CD14-positive monocyte (primary cell): ENCODE results near the gene PPFIBP2. TPM values are rescaled to one million over a fixed set of nuclear protein-coding genes. Genes with fewer than 3 reads are reported as not detected.

Source experiments
- DNase-seq, 3 donors: peaks; one replicate each; pipeline ENCODE4 v3.0.0-alpha.2; 2011 to 2022
- H2AFZ ChIP-seq: 2 replicates; pipeline ENCODE4 v1.6.0; 2012; ENCODE audit warnings: mild to moderate bottlenecking, low read depth, low read length, inconsistent platforms; ENCODE audit not compliant: insufficient read depth, poor library complexity, severe bottlenecking
- H3K27ac ChIP-seq, 2 donors: 1 replicate in 1 of 2; 2 replicates in 1 of 2; pipeline ENCODE4 v1.5.1; 2012 to 2013; ENCODE audit warnings: low read length in 2 of 2, control low read depth in 1 of 2, inconsistent platforms in 1 of 2, low read depth in 1 of 2, mild to moderate bottlenecking in 1 of 2
- H3K27me3 ChIP-seq, 2 donors: one replicate each; pipeline versions ENCODE4 v1.6.0 to v1.6.1; 2011 to 2013; ENCODE audit warnings: low read length in 2 of 2; ENCODE audit not compliant: control insufficient read depth in 2 of 2, insufficient read depth in 2 of 2
- H3K36me3 ChIP-seq, 2 donors: replicated peaks in 1 of 2; 1 replicate in 1 of 2; 2 replicates in 1 of 2; pipeline versions ENCODE4 v1.5.1 to v1.6.1; 2012 to 2013; ENCODE audit warnings: low read length in 2 of 2, control low read depth in 1 of 2, inconsistent platforms in 1 of 2, mild to moderate bottlenecking in 1 of 2; ENCODE audit not compliant: insufficient read depth in 2 of 2, control insufficient read depth in 1 of 2
- H3K4me1 ChIP-seq, 2 donors: 1 replicate in 1 of 2; 2 replicates in 1 of 2; pipeline versions ENCODE4 v1.5.1 to v1.6.1; 2012 to 2013; ENCODE audit warnings: low read length in 2 of 2, control low read depth in 1 of 2, inconsistent platforms in 1 of 2, mild to moderate bottlenecking in 1 of 2, moderate library complexity in 1 of 2; ENCODE audit not compliant: insufficient read depth in 2 of 2, control insufficient read depth in 1 of 2
- H3K4me2 ChIP-seq: replicated peaks from 2 replicates; pipeline ENCODE3; 2012; ENCODE audit warnings: low read length, moderate library complexity, mild to moderate bottlenecking; ENCODE audit not compliant: poor library complexity, severe bottlenecking; ENCODE audit errors: extremely low read depth
- H3K4me3 ChIP-seq, 3 experiments: fragments of 200-600 bp in 1 of 3; sonication (generic) in 1 of 3; replicated peaks in 1 of 3; 1 replicate in 2 of 3; 2 replicates in 1 of 3; pipeline ENCODE4 v1.5.1; 2011 to 2013; ENCODE audit warnings: low read length in 3 of 3, mild to moderate bottlenecking in 3 of 3, control low read depth in 2 of 3, low read depth in 2 of 3, inconsistent platforms in 1 of 3, moderate library complexity in 1 of 3
- H3K79me2 ChIP-seq: 2 replicates; pipeline ENCODE4 v1.6.0; 2012; ENCODE audit warnings: mild to moderate bottlenecking, control low read depth, inconsistent platforms, low read length, moderate library complexity; ENCODE audit not compliant: insufficient read depth
- H3K9ac ChIP-seq: 2 replicates; pipeline ENCODE4 v1.6.0; 2017; ENCODE audit warnings: low read length, mild to moderate bottlenecking; ENCODE audit not compliant: insufficient read depth, poor library complexity, severe bottlenecking
- H3K9me3 ChIP-seq, 2 donors: replicated peaks in 1 of 2; 1 replicate in 1 of 2; 2 replicates in 1 of 2; pipeline versions ENCODE4 v1.5.1 to v1.6.1; 2012 to 2013; ENCODE audit warnings: low read length in 2 of 2, control low read depth in 1 of 2; ENCODE audit not compliant: control insufficient read depth in 1 of 2, insufficient read depth in 1 of 2
- H4K20me1 ChIP-seq: 2 replicates; pipeline ENCODE4 v1.6.0; 2012; ENCODE audit warnings: mild to moderate bottlenecking, low read length, control low read depth, moderate library complexity; ENCODE audit not compliant: insufficient read depth
- H3K27ac Mint-ChIP-seq, 7 donors: one replicate each; pipeline ENCODE4 v1.8.0; 2020; ENCODE audit warnings: mild to moderate bottlenecking in 7 of 7, mixed read lengths in 7 of 7, moderate library complexity in 6 of 7, inconsistent platforms in 2 of 7
- H3K27me3 Mint-ChIP-seq, 3 donors: one replicate each; pipeline ENCODE4 v1.8.0; 2021 to 2022; ENCODE audit warnings: low read depth in 3 of 3, mild to moderate bottlenecking in 3 of 3, mixed read lengths in 3 of 3, moderate library complexity in 3 of 3, inconsistent platforms in 1 of 3
- H3K36me3 Mint-ChIP-seq, 2 donors: one replicate each; pipeline ENCODE4 v1.8.0; 2020; ENCODE audit warnings: mixed read lengths in 2 of 2, inconsistent platforms in 1 of 2, mild to moderate bottlenecking in 1 of 2
- H3K4me1 Mint-ChIP-seq: one replicate; pipeline ENCODE4 v1.8.0; 2020; ENCODE audit warnings: mild to moderate bottlenecking, mixed read lengths
- H3K4me3 Mint-ChIP-seq, 2 donors: one replicate each; pipeline ENCODE4 v1.8.0; 2020; ENCODE audit warnings: mild to moderate bottlenecking in 2 of 2, mixed read lengths in 2 of 2, moderate library complexity in 1 of 2
- H3K9me3 Mint-ChIP-seq, 7 donors: one replicate each; pipeline ENCODE4 v1.8.0; 2020 to 2022; ENCODE audit warnings: mixed read lengths in 7 of 7, mild to moderate bottlenecking in 6 of 7, moderate library complexity in 6 of 7, inconsistent platforms in 2 of 7
- CTCF ChIP-seq: fragments of 200-600 bp; IDR thresholded peaks from one replicate; pipeline ENCODE4 v1.8.0; 2022; ENCODE audit warnings: antibody characterized with exemption, mild to moderate bottlenecking
- WGBS: methylation state at CpG from one replicate; pipeline ENCODE4 v1.1.5; 2013; ENCODE audit warnings: missing lambda C conversion rate; ENCODE audit not compliant: insufficient coverage; 5-methylcytosine and 5-hydroxymethylcytosine counted together
- intact Hi-C, 2 donors: fragments of 100-400 bp; cut with micrococcal nuclease; formaldehyde crosslinking; loops; one replicate each; pipeline versions ENCODE4 v1.15.0 to v1.15.1; 2023
- polyA plus RNA-seq, 3 donors: library from polyadenylated mRNA; depleted of rRNA in 1 of 3; unstranded in 2 of 3; stranded (reverse) in 1 of 3; fragments of 300-500 nt in 2 of 3; fragments of >200 nt in 1 of 3; fragmentation: Illumina TruSeq in 2 of 3; gene quantifications; 1 replicate in 2 of 3; 2 replicates in 1 of 3; pipeline ENCODE4 v1.2.3, GENCODE V29; 2012 to 2021

The PPFIBP2 gene
- polyA plus RNA-seq, 3 donors = 5.9 to 41.6 (median 8.6) TPM

- Histone ChIP-seq H3K27ac (no peak overlapping the region), H4K20me1 (peaks cover 11% of the 10 kb centered on the region), H3K27me3 (peaks cover 6 to 16% of the 10 kb centered on the region in 2 donors), H3K79me2 (no peaks in the 10 kb centered on the region), H2AFZ (no peak overlapping the region), H3K4me3 (no peak overlapping the region), H3K4me1 (peaks cover 25 to 26% of the 10 kb centered on the region in 2 donors), H3K36me3 (peaks cover 0 to 29% of the 10 kb centered on the region in 2 donors), H3K9ac (no peak overlapping the region), H3K4me2 (no peak overlapping the region), H3K9me3 (peaks cover 0 to 9% of the 10 kb centered on the region in 2 donors)
- intact Hi-C loops = loop anchor here (5.0 to 10.0 kb wide), 3 partner anchors 96 to 574 kb away; no protein-coding TSS in a partner anchor
- WGBS = 95% methylated on average over 7 of the region's 7 CpGs
- no peak for DNase-seq
- Mint-ChIP-seq H3K4me3 (no peak overlapping the region), H3K9me3 (peaks cover 0 to 8% (median 1%) of the 10 kb centered on the region in 7 donors), H3K4me1 (peaks cover 31% of the 10 kb centered on the region), H3K27me3 (peaks cover 19 to 30% (median 20%) of the 10 kb centered on the region in 3 donors), H3K36me3 (peaks cover 25 to 39% of the 10 kb centered on the region in 2 donors), H3K27ac (no peak overlapping the region)
- TF ChIP-seq CTCF = no peak
Observed at GRCh38 chr11:7668464-7668863, 154.7 kb downstream of the PPFIBP2 start.

GRCh38 chr11:7668911-7669310 is 155.1 kb downstream of the PPFIBP2 start:
- Mint-ChIP-seq H3K9me3 (peaks cover 0 to 9% (median 2%) of the 10 kb centered on the region in 7 donors), H3K4me1 (peaks cover 32% of the 10 kb centered on the region), H3K27ac (no peak overlapping the region), H3K36me3 (peaks cover 22 to 36% of the 10 kb centered on the region in 2 donors), H3K27me3 (peaks cover 21 to 30% (median 23%) of the 10 kb centered on the region in 3 donors), H3K4me3 (no peak overlapping the region)
- Histone ChIP-seq H3K9ac (no peak overlapping the region), H3K27ac (no peak overlapping the region), H3K4me1 (peaks cover 26 to 31% of the 10 kb centered on the region in 2 donors), H3K36me3 (peaks cover 0 to 29% of the 10 kb centered on the region in 2 donors), H3K4me3 (no peak overlapping the region), H2AFZ (no peak overlapping the region), H3K27me3 (peaks cover 8 to 19% of the 10 kb centered on the region in 2 donors), H4K20me1 (peaks cover 11% of the 10 kb centered on the region), H3K4me2 (no peak overlapping the region), H3K9me3 (peaks cover 0 to 9% of the 10 kb centered on the region in 2 donors), H3K79me2 (no peaks in the 10 kb centered on the region)
- 100% methylated on average over 1 of the region's 5 CpGs for WGBS
- no peak for TF ChIP-seq CTCF
- intact Hi-C loops = loop anchor here (5.0 to 10.0 kb wide), 3 partner anchors 97 to 574 kb away; no protein-coding TSS in a partner anchor
- no peak for DNase-seq
